ENCODE results near the gene CCBE1.

DNA sequence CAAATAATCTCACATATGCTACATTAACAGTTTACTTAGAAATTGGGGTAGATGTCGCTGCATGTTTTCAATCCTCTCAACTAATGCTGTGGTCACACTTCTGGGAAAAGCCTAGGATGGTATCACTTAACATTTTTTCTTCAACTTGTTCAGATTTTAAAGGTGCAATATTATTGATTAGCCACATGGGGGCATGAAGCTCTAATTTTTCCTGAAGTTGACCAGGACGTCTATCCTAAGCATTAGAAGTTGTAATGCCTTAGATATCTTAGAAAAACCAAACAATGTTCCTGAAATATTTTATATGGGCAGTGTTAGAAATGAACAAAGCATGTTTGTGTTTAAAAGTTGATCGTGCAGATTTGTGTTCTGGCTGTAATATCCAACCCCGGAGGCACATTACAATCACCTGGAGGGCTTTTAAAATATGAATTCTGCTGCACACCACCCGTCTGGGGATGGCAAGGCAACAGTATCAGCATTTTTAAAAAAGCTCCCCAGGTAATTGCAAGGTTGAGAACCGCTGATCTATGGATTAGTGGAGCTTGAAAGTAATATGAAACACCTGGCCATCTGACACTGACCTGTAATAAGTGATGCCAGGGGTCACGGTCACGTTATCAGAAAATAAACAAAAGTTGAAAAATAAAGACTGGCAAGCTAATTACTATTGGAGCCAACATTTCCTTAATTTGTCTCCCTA is 237.7 kb downstream of the CCBE1 start:
- TF ChIP-seq, protein P1, sequence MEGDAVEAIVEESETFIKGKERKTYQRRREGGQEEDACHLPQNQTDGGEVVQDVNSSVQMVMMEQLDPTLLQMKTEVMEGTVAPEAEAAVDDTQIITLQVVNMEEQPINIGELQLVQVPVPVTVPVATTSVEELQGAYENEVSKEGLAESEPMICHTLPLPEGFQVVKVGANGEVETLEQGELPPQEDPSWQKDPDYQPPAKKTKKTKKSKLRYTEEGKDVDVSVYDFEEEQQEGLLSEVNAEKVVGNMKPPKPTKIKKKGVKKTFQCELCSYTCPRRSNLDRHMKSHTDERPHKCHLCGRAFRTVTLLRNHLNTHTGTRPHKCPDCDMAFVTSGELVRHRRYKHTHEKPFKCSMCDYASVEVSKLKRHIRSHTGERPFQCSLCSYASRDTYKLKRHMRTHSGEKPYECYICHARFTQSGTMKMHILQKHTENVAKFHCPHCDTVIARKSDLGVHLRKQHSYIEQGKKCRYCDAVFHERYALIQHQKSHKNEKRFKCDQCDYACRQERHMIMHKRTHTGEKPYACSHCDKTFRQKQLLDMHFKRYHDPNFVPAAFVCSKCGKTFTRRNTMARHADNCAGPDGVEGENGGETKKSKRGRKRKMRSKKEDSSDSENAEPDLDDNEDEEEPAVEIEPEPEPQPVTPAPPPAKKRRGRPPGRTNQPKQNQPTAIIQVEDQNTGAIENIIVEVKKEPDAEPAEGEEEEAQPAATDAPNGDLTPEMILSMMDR (IDR thresholded peaks at IDR 0.05): peak; percentile 71
- TF ChIP-seq EZH2 (IDR thresholded peaks at IDR 0.05) (no peak), EZH2phosphoT487 (IDR thresholded peaks at IDR 0.05) (no peak)

Measured in neural progenitor cell (in vitro differentiated cells).